ENCODE measurements around the gene PPEF1. TPM values are rescaled to one million over a fixed set of nuclear protein-coding genes. Genes with fewer than 3 reads are reported as not detected.

Gene PPEF1
- total and polyA plus RNA-seq, 2 of the 4 experiments (the other 2 are of a cell fraction), result not detected

DNA sequence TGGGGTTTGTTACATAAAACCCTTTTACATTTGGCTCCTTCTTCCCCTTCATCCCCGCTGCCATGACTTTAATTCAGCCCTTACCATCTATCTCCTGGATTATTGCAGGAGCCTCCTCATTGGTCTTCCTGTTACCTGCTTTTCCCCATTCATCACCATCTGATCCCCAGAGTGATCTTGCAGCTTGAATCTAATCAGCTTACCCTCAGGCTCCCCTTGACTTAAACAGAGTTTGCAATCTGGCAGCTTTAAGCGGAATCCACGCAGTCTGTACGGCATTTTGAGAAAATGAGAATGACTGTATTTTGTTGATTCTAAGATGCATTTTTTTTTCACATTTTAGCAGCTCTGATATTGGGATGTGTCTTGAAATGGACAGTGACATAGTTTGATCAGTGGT is 14.9 kb upstream of the PPEF1 start:
- CTCF ChIA-PET, result no interaction called here
- no peak overlapping the region for H4K5ac ChIP-seq (ENCODE audit: low read depth, low read length)
- H3K9ac ChIP-seq (ENCODE audit: low read depth, low read length), result no peak overlapping the region
- H3K4me2 ChIP-seq (ENCODE audit: low read depth, low read length), result no peak overlapping the region
- no peak overlapping the region for H2AFZ ChIP-seq (replicated peaks; ENCODE audit: low read length, poor library complexity)
- H3K9me3 ChIP-seq (ENCODE audit: control insufficient read depth, insufficient read depth, low read length), result peaks cover 3% of the 10 kb centered on the region; the same call in 1 of the 2 replicates
- no peak overlapping the region for H2BK120ac ChIP-seq (ENCODE audit: low read depth, low read length)
- WGBS, 2 experiments (ENCODE audit: extremely low coverage in 2 of 2, insufficient read length in 1 of 2), result 25% methylated on average over 1 of the region's 4 CpGs; no CpG with 5 or more reads in 1 of the 2 experiments
- no peak for DNase-seq
- no peaks in the 10 kb centered on the region for H3K4me1 ChIP-seq (ENCODE audit: control insufficient read depth, insufficient read depth, low read length)
- no peak overlapping the region for H3K18ac ChIP-seq (ENCODE audit: low read depth, low read length)
- no peak overlapping the region for H3K23ac ChIP-seq (ENCODE audit: low read depth, low read length)
- H3K4ac ChIP-seq (ENCODE audit: low read depth, low read length), result no peak overlapping the region
- no peak overlapping the region for H2AK9ac ChIP-seq (replicated peaks; ENCODE audit: low read depth, low read length, poor library complexity)
- TF ChIP-seq CEBPB (IDR thresholded peaks at IDR 0.05; ENCODE audit: low read depth, low read length) (no peak), SMC3 (IDR thresholded peaks at IDR 0.05; ENCODE audit: low read depth, low read length) (no peak), BHLHE40 (IDR thresholded peaks at IDR 0.05; ENCODE audit: low read depth, low read length) (no peak), RAD21 (IDR thresholded peaks at IDR 0.05; ENCODE audit: low read length) (no peak), MAFK (IDR thresholded peaks at IDR 0.05; ENCODE audit: low read depth, low read length) (no peak), NFE2L2 (IDR thresholded peaks at IDR 0.05; ENCODE audit: low read depth, low read length) (no peak), MAZ (IDR thresholded peaks at IDR 0.05; ENCODE audit: borderline replicate concordance, low read depth, low read length) (no peak), MXI1 (IDR thresholded peaks at IDR 0.05; ENCODE audit: borderline replicate concordance, low read depth, low read length) (no peak), RFX5 (IDR thresholded peaks at IDR 0.05; ENCODE audit: low read depth, low read length) (no peak), FOS (IDR thresholded peaks at IDR 0.05; ENCODE audit: low read depth, low read length) (no peak), RCOR1 (IDR thresholded peaks at IDR 0.05; ENCODE audit: insufficient replicate concordance, low read length) (no peak), CHD1 (IDR thresholded peaks at IDR 0.05; ENCODE audit: low read depth, low read length) (no peak)
- TF ChIP-seq, protein P1, sequence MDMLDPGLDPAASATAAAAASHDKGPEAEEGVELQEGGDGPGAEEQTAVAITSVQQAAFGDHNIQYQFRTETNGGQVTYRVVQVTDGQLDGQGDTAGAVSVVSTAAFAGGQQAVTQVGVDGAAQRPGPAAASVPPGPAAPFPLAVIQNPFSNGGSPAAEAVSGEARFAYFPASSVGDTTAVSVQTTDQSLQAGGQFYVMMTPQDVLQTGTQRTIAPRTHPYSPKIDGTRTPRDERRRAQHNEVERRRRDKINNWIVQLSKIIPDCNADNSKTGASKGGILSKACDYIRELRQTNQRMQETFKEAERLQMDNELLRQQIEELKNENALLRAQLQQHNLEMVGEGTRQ (IDR thresholded peaks at IDR 0.05; ENCODE audit: low read depth, low read length), result no peak
- TF ChIP-seq, protein P2, sequence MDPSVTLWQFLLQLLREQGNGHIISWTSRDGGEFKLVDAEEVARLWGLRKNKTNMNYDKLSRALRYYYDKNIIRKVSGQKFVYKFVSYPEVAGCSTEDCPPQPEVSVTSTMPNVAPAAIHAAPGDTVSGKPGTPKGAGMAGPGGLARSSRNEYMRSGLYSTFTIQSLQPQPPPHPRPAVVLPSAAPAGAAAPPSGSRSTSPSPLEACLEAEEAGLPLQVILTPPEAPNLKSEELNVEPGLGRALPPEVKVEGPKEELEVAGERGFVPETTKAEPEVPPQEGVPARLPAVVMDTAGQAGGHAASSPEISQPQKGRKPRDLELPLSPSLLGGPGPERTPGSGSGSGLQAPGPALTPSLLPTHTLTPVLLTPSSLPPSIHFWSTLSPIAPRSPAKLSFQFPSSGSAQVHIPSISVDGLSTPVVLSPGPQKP (IDR thresholded peaks at IDR 0.05; ENCODE audit: borderline replicate concordance, low read depth, low read length), result no peak
- TF ChIP-seq, protein P3, sequence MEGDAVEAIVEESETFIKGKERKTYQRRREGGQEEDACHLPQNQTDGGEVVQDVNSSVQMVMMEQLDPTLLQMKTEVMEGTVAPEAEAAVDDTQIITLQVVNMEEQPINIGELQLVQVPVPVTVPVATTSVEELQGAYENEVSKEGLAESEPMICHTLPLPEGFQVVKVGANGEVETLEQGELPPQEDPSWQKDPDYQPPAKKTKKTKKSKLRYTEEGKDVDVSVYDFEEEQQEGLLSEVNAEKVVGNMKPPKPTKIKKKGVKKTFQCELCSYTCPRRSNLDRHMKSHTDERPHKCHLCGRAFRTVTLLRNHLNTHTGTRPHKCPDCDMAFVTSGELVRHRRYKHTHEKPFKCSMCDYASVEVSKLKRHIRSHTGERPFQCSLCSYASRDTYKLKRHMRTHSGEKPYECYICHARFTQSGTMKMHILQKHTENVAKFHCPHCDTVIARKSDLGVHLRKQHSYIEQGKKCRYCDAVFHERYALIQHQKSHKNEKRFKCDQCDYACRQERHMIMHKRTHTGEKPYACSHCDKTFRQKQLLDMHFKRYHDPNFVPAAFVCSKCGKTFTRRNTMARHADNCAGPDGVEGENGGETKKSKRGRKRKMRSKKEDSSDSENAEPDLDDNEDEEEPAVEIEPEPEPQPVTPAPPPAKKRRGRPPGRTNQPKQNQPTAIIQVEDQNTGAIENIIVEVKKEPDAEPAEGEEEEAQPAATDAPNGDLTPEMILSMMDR (conservative IDR thresholded peaks at IDR 0.05; ENCODE audit: low read depth, low read length), result no peak
- H3K14ac ChIP-seq (replicated peaks; ENCODE audit: low read depth, low read length), result no peak overlapping the region
- dilution Hi-C loops (cut with HindIII; ENCODE audit: low sequenced_read_pairs, unreplicated experiment) (no loop called here), intact Hi-C loops (cut with micrococcal nuclease) (no loop called here), in situ Hi-C loops (cut with MboI; ENCODE audit: low sequenced_read_pairs) (no loop called here)
- H4K91ac ChIP-seq (ENCODE audit: insufficient read depth, low read depth, low read length), result no peak overlapping the region
- H4K20me1 ChIP-seq (ENCODE audit: insufficient read depth, low read length), result no peaks in the 10 kb centered on the region
- H3K27ac ChIP-seq (ENCODE audit: insufficient read depth, low read length), result no peak overlapping the region
- no peaks in the 10 kb centered on the region for H3K79me1 ChIP-seq (ENCODE audit: low read depth in 1 of 2, low read length in 2 of 2)
- no peak overlapping the region for H2BK15ac ChIP-seq (ENCODE audit: low read depth, low read length)
- no peak overlapping the region for H4K8ac ChIP-seq (ENCODE audit: low read depth in 2 of 2, low read length in 2 of 2)
- POLR2A ChIA-PET (ENCODE audit: unreplicated experiment), result no interaction called here
- BruUV-seq (replicated peaks), result no TSS peak
- no peak for ATAC-seq (ENCODE audit: low read depth)
- no peaks in the 10 kb centered on the region for H3K36me3 ChIP-seq (ENCODE audit: control insufficient read depth, insufficient read depth, low read length)
- H3K56ac ChIP-seq (ENCODE audit: extremely low read depth, insufficient read depth, low read length), result no peak overlapping the region
- H2BK20ac ChIP-seq (ENCODE audit: low read depth, low read length), result no peak overlapping the region
- H2AK5ac ChIP-seq (ENCODE audit: low read depth, low read length), result no peak overlapping the region
- H2BK5ac ChIP-seq (ENCODE audit: low read depth, low read length, poor library complexity, severe bottlenecking), result no peak overlapping the region
- peaks cover 3% of the 10 kb centered on the region; the same call in 1 of the 2 replicates for H3K27me3 ChIP-seq (ENCODE audit: control insufficient read depth, insufficient read depth, low read length)
- H3K9me1 ChIP-seq (ENCODE audit: insufficient read depth, low read length), result no peaks in the 10 kb centered on the region
- no peak overlapping the region for H3K4me3 ChIP-seq (ENCODE audit: insufficient read depth, low read depth, low read length)
